Suprapubic skin (tissue), 4 donors: Measurements from ENCODE around the gene MCOLN3. TPM values are rescaled to one million over a fixed set of nuclear protein-coding genes. Genes with fewer than 3 reads are reported as not detected.

Experiments
- DNase-seq, 2 donors: peaks; one replicate each; pipeline ENCODE4 v3.0.0-alpha.2; 2019; ENCODE audit warnings: low spot score in 2 of 2
- H3K27ac ChIP-seq: fragments of 200-600 bp; sonication (generic); one replicate; pipeline ENCODE4 v1.5.1; 2019
- H3K27me3 ChIP-seq: fragments of 200-600 bp; sonication (generic); one replicate; pipeline ENCODE4 v1.5.1; 2019
- H3K36me3 ChIP-seq: fragments of 200-600 bp; sonication (generic); one replicate; pipeline ENCODE4 v1.5.1; 2019
- H3K4me1 ChIP-seq: fragments of 200-600 bp; sonication (generic); one replicate; pipeline ENCODE4 v1.5.1; 2019
- H3K4me3 ChIP-seq: fragments of 200-600 bp; sonication (generic); one replicate; pipeline ENCODE4 v1.5.1; 2019; ENCODE audit warnings: mild to moderate bottlenecking
- H3K9me3 ChIP-seq: fragments of 200-600 bp; sonication (generic); one replicate; pipeline ENCODE4 v1.5.1; 2019
- EP300 ChIP-seq: sonication (generic); formaldehyde crosslinking; IDR thresholded peaks from one replicate; pipeline ENCODE4 v1.6.1; 2017; ENCODE audit warnings: antibody characterized with exemption
- POLR2A ChIP-seq, 2 donors: fragments of 450-650 bp; IDR thresholded peaks; one replicate each; pipeline ENCODE4 v1.6.1; 2017; ENCODE audit warnings: antibody characterized with exemption in 2 of 2, mild to moderate bottlenecking in 2 of 2, moderate library complexity in 2 of 2
- POLR2AphosphoS5 ChIP-seq, 3 donors: sonication (generic); formaldehyde crosslinking; IDR thresholded peaks; one replicate each; pipeline ENCODE4 v1.6.1; 2017; ENCODE audit warnings: antibody characterized with exemption in 3 of 3
- WGBS: methylation state at CpG from one replicate; pipeline ENCODE4 v1.1.5; 2018; 5-methylcytosine and 5-hydroxymethylcytosine counted together
- total RNA-seq, 4 donors: library from RNA; depleted of rRNA; stranded (reverse); fragments of >200 nt; gene quantifications; one replicate each; pipeline ENCODE4 v1.1.0, GENCODE V29; 2016
- TF ChIP-seq, protein P1 (sequence below), 2 donors: fragments of 200-600 bp in 1 of 2; fragments of 450-650 bp in 1 of 2; sonication (generic) in 1 of 2; IDR thresholded peaks; one replicate each; pipeline ENCODE4 v1.5.1; 2016 to 2019; ENCODE audit warnings: antibody characterized with exemption in 2 of 2, mild to moderate bottlenecking in 1 of 2, moderate library complexity in 1 of 2

The MCOLN3 gene
- total RNA-seq, 4 donors from 2014 or later = 2.0 to 10.7 (median 6.1) TPM

DNA sequence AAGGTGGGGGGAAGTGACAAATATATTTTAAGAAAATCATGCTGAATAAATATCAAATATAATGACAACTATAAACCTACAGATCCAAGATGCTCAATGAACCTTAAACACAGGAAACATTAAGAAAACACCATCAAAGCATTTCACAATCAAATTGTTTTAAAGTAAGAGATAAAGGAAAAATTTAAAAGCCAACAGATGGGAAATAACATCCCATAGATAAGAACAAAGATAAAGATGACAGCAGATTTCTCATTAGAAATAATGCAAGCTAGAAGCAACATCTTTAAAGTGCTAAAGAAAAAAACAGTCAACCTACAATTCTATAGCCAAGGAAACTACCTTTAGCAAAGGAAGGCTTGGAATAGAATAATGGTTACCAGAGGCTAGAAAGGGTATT is 17.8 kb downstream of the MCOLN3 start:
- H3K9me3 ChIP-seq = no peaks in the 10 kb centered on the region

GRCh38 chr1:85028151-85028550 is 20.1 kb downstream of the MCOLN3 start:
- TF ChIP-seq EP300 = no peak
- TF ChIP-seq, protein P1, sequence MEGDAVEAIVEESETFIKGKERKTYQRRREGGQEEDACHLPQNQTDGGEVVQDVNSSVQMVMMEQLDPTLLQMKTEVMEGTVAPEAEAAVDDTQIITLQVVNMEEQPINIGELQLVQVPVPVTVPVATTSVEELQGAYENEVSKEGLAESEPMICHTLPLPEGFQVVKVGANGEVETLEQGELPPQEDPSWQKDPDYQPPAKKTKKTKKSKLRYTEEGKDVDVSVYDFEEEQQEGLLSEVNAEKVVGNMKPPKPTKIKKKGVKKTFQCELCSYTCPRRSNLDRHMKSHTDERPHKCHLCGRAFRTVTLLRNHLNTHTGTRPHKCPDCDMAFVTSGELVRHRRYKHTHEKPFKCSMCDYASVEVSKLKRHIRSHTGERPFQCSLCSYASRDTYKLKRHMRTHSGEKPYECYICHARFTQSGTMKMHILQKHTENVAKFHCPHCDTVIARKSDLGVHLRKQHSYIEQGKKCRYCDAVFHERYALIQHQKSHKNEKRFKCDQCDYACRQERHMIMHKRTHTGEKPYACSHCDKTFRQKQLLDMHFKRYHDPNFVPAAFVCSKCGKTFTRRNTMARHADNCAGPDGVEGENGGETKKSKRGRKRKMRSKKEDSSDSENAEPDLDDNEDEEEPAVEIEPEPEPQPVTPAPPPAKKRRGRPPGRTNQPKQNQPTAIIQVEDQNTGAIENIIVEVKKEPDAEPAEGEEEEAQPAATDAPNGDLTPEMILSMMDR (IDR thresholded peaks at IDR 0.05) = no peak
- no peak for TF ChIP-seq POLR2AphosphoS5 (IDR thresholded peaks at IDR 0.05)
- TF ChIP-seq POLR2A (IDR thresholded peaks at IDR 0.05) = no peak
- Histone ChIP-seq H3K27me3 (no peaks in the 10 kb centered on the region), H3K4me1 (no peaks in the 10 kb centered on the region), H3K36me3 (no peaks in the 10 kb centered on the region), H3K27ac (no peak overlapping the region), H3K4me3 (no peak overlapping the region), H3K9me3 (no peaks in the 10 kb centered on the region)
- 86% methylated on average over 3 of the region's 3 CpGs for WGBS
- no peak for DNase-seq

More for the DNA sequence above, 17.8 kb downstream of the MCOLN3 start:
- Histone ChIP-seq H3K36me3 (no peaks in the 10 kb centered on the region), H3K27ac (no peak overlapping the region), H3K4me3 (no peak overlapping the region), H3K27me3 (no peaks in the 10 kb centered on the region), H3K4me1 (no peaks in the 10 kb centered on the region)
- TF ChIP-seq POLR2A (IDR thresholded peaks at IDR 0.05) (no peak), POLR2AphosphoS5 (IDR thresholded peaks at IDR 0.05) (no peak), EP300 (no peak)
- TF ChIP-seq, protein P1 (IDR thresholded peaks at IDR 0.05) = no peak
- DNase-seq = no peak

DNA sequence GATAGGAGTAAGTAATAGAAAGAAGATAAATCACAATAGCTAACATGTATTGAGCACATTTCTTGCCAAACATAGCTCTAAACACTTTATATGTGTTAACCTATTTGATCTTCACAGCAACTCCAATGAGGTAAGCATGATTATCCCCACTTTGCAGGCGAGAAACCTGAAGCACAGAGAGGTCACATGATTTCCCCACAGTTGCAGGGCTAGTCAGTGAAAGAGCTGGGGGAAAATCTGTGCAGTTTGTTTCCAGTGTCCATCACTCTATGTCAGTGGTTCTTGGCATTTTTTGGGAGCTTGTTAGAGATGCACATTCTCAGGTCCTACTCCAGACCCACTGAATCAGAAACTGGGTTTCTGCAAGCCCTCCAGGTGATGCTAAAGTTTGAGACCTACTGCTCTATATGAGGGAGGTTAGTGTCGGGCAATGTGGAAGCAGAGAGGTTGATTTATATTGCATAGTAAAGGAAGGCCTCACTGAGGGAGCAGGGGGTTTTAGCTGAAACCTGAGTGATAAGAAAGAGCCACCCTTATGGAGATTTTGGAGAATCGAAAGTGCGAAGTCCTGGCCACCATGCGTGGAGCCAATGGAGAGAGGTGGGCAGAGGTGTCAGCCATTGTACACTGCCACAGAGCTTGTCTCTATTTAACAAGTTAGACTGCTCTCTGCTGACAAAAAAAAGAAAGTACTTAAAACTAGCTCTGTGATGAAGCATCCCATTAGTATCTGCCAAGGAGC is 20.9 kb downstream of the MCOLN3 start:
- H3K4me1 ChIP-seq = no peaks in the 10 kb centered on the region
- no peaks in the 10 kb centered on the region for H3K9me3 ChIP-seq
- no peak for DNase-seq
- H3K4me3 ChIP-seq = no peak overlapping the region
- WGBS = 82% methylated on average over 5 of the region's 5 CpGs
- H3K36me3 ChIP-seq = no peaks in the 10 kb centered on the region
- H3K27me3 ChIP-seq = no peaks in the 10 kb centered on the region
- H3K27ac ChIP-seq = no peak overlapping the region
- TF ChIP-seq POLR2A (IDR thresholded peaks at IDR 0.05) (no peak), POLR2AphosphoS5 (IDR thresholded peaks at IDR 0.05) (no peak), EP300 (no peak)
- TF ChIP-seq, protein P1 (IDR thresholded peaks at IDR 0.05) = no peak

- 50% methylated on average over 1 of the region's 1 CpG for WGBS
- no peak overlapping the region for H3K4me3 ChIP-seq
- no peak for DNase-seq
These were observed 22.4 kb downstream of the MCOLN3 start for GRCh38 chr1:85025940-85026339.

GRCh38 chr1:85024736-85025135 is 23.6 kb downstream of the MCOLN3 start:
- DNase-seq = no peak
- H3K9me3 ChIP-seq = no peaks in the 10 kb centered on the region
- 87% methylated on average over 3 of the region's 3 CpGs for WGBS
- no peak overlapping the region for H3K4me3 ChIP-seq
- no peaks in the 10 kb centered on the region for H3K27me3 ChIP-seq
- no peaks in the 10 kb centered on the region for H3K36me3 ChIP-seq
- no peak overlapping the region for H3K27ac ChIP-seq
- no peaks in the 10 kb centered on the region for H3K4me1 ChIP-seq
- TF ChIP-seq POLR2AphosphoS5 (IDR thresholded peaks at IDR 0.05) = no peak
- TF ChIP-seq POLR2A (IDR thresholded peaks at IDR 0.05) = no peak
- TF ChIP-seq EP300 = no peak
- TF ChIP-seq, protein P1 (IDR thresholded peaks at IDR 0.05) = no peak

More at GRCh38 chr1:85025940-85026339, 22.4 kb downstream of the MCOLN3 start:
- no peaks in the 10 kb centered on the region for H3K4me1 ChIP-seq
- TF ChIP-seq, protein P1 (IDR thresholded peaks at IDR 0.05) = no peak
- TF ChIP-seq POLR2A (IDR thresholded peaks at IDR 0.05) (no peak), EP300 (no peak), POLR2AphosphoS5 (IDR thresholded peaks at IDR 0.05) (no peak)
- no peaks in the 10 kb centered on the region for H3K9me3 ChIP-seq
- H3K27me3 ChIP-seq = no peaks in the 10 kb centered on the region
- no peaks in the 10 kb centered on the region for H3K36me3 ChIP-seq
- no peak overlapping the region for H3K27ac ChIP-seq
